Measurements from ENCODE around the gene ZDHHC17. TPM values are rescaled to one million over a fixed set of nuclear protein-coding genes. Genes with fewer than 3 reads are reported as not detected.
"Not testable (repeated sequence)": the region's sequence is repeated elsewhere in the genome, so short reads cannot be mapped to it uniquely, and the experiment has no call there.

The ZDHHC17 gene
- 23.3 and 32.3 TPM in 2 replicates for total RNA-seq

GRCh38 chr12:76763746-76764675 lies at the start of gene ZDHHC17:
ZDHHC17 (plus strand) TSS chr12:76764115; CDS start chr12:76764237, 122 bp downstream.
- Mint-ChIP-seq H3K27me3 (ENCODE audit: insufficient read depth) (peaks cover 3% of the 10 kb centered on the region), H3K36me3 (ENCODE audit: low read depth) (no peaks in the 10 kb centered on the region)

DNA sequence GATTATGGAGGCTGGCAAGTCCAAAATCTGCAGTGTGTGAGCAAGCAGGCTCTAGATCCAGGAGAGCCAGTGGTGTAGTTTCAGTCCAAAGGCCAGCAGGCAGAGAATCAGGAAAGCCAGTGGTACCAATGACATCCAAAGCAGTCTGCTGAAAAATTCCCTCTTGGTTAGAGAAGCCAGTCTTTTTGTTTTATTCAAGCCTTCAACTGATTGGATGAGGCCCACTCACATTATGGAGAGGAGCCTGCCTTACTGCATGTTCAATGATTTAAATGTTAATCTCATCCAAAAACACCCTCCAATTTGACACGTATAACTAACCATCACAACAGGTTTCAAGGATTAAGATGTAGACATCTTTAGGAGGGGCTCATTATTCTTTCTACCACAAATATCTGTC lies 49.5 kb upstream of the ZDHHC17 start:
- intact Hi-C loops (cut with micrococcal nuclease), result no loop called here
- no peaks in the 10 kb centered on the region for H3K4me1 Mint-ChIP-seq (ENCODE audit: low read depth)
- H3K27me3 Mint-ChIP-seq (ENCODE audit: insufficient read depth), result peaks cover 6% of the 10 kb centered on the region
- no peaks in the 10 kb centered on the region for H3K36me3 Mint-ChIP-seq (ENCODE audit: low read depth)
- DNase-seq (ENCODE audit: low spot score), result no peak
- H3K4me3 Mint-ChIP-seq, result no peak overlapping the region
- no peaks in the 10 kb centered on the region for H3K9me3 Mint-ChIP-seq
- no peak overlapping the region for H3K27ac Mint-ChIP-seq

More at GRCh38 chr12:76763746-76764675, at the start of gene ZDHHC17:
- Mint-ChIP-seq H3K4me1 (ENCODE audit: low read depth) (peaks cover 19% of the 10 kb centered on the region), H3K9me3 (no peaks in the 10 kb centered on the region), H3K27ac (peak within 1 kb of the TSS; percentile 94), H3K4me3 (peak within 1 kb of the TSS; percentile 98)
- DNase-seq (ENCODE audit: low spot score), result peak; percentile 91
- intact Hi-C loops (cut with micrococcal nuclease), result loop anchor here (1.0 to 5.0 kb wide), 7 partner anchors 27 to 1253 kb away; partner anchors contain the start of genes BBS10, CSRP2, KRR1 and NAP1L1

DNA sequence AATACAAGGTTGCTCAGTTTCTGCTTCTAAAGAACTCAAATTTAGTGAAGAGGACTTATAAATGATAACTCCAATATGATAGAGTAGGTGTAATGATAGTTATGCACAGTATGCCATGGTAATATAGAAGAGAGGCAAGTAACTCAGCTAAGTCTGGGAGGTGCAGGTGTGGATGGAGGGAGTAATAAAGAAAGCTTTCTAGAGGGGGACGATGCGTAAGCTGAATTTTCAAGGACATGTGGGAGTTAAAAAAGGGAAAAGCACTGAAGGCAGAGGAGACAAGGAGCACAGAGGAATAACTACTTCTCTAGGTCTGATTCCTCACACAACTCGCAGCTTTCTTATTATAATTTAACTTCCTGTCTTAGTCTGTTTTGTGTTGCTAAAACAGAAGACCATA lies 49.1 kb upstream of the ZDHHC17 start:
- Mint-ChIP-seq H3K27ac (no peak overlapping the region), H3K27me3 (ENCODE audit: insufficient read depth) (peaks cover 6% of the 10 kb centered on the region), H3K9me3 (no peaks in the 10 kb centered on the region), H3K4me1 (ENCODE audit: low read depth) (no peaks in the 10 kb centered on the region), H3K4me3 (no peak overlapping the region), H3K36me3 (ENCODE audit: low read depth) (no peaks in the 10 kb centered on the region)
- DNase-seq (ENCODE audit: low spot score), result no peak
- intact Hi-C loops (cut with micrococcal nuclease), result no loop called here

DNA sequence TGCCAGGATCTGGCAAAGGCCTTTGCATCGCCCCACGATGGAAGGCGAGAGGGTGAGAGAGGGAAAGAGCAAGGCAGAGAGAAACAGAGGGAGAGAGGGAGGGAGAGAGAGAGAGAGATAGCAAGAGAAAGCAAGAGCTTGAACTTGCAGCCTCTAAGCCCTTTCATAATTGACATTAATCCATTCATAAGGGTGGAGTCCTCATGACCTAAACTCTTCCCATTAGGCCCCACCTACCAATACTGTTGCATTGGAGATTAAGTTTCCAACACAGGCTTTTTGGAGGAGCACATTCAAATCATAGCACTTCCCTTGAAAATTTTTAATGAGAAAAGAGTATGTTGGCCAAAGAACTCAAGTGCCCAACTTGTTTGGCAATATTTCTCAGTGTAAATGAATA lies 48.6 kb upstream of the ZDHHC17 start:
- H3K27ac Mint-ChIP-seq, result no peak overlapping the region
- H3K9me3 Mint-ChIP-seq, result no peaks in the 10 kb centered on the region
- no peak for DNase-seq (ENCODE audit: low spot score)
- H3K4me1 Mint-ChIP-seq (ENCODE audit: low read depth), result no peaks in the 10 kb centered on the region
- H3K27me3 Mint-ChIP-seq (ENCODE audit: insufficient read depth), result peaks cover 6% of the 10 kb centered on the region
- no peaks in the 10 kb centered on the region for H3K36me3 Mint-ChIP-seq (ENCODE audit: low read depth)
- no peak overlapping the region for H3K4me3 Mint-ChIP-seq
- intact Hi-C loops (cut with micrococcal nuclease), result no loop called here

DNA sequence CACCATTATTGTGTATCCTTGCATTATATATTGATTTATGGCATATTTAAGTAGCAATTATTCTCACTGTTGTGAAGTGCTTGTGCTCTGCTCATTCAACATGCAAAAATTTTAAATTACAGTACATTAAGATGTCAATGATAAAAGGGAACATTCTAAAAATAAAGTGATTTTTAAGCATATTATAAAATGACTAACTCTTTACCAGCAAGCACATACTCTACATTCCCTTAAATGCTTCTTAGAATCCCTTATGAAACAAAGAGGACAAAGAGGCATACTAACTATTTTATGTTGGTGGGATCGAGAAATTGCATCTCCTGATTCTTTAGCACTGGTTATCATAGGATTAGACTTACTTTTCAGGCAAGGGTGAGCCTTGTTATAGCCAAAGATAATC lies 46.6 kb upstream of the ZDHHC17 start:
- intact Hi-C loops (cut with micrococcal nuclease), result no loop called here
- no peak for DNase-seq (ENCODE audit: low spot score)
- Mint-ChIP-seq H3K27ac (no peak overlapping the region), H3K9me3 (no peaks in the 10 kb centered on the region), H3K4me1 (ENCODE audit: low read depth) (no peaks in the 10 kb centered on the region), H3K36me3 (ENCODE audit: low read depth) (no peaks in the 10 kb centered on the region), H3K4me3 (no peak overlapping the region), H3K27me3 (ENCODE audit: insufficient read depth) (peaks cover 4% of the 10 kb centered on the region)

GRCh38 chr12:76719171-76720041 lies 44.5 kb upstream of the ZDHHC17 start:
- DNase-seq (ENCODE audit: low spot score), result no peak
- no peak overlapping the region for H3K27ac Mint-ChIP-seq
- H3K9me3 Mint-ChIP-seq, result no peaks in the 10 kb centered on the region
- no peaks in the 10 kb centered on the region for H3K36me3 Mint-ChIP-seq (ENCODE audit: low read depth)
- H3K4me1 Mint-ChIP-seq (ENCODE audit: low read depth), result no peaks in the 10 kb centered on the region
- H3K4me3 Mint-ChIP-seq, result no peak overlapping the region
- H3K27me3 Mint-ChIP-seq (ENCODE audit: insufficient read depth), result peaks cover 4% of the 10 kb centered on the region
- intact Hi-C loops (cut with micrococcal nuclease), result no loop called here

DNA sequence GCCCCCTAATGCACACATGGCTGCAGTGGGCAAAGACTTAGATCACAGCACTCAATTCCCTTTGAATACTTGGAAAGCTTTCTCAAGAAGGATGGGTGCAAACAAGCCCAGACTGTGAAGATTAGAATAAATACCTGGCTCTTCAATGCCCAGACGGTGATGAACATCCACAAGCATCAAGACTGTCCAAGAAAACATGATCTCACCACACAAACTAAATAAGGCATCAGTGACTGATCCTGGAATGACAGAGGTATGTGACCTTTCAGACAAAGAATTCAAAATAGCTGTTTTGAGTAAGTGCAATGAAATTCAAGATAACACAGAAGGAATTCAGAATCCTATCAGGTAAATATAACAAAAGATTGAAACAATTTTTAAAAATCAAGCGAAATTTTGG lies 43.8 kb upstream of the ZDHHC17 start:
- H3K27me3 Mint-ChIP-seq (ENCODE audit: insufficient read depth), result peaks cover 4% of the 10 kb centered on the region
- no peaks in the 10 kb centered on the region for H3K36me3 Mint-ChIP-seq (ENCODE audit: low read depth)
- intact Hi-C loops (cut with micrococcal nuclease), result no loop called here
- H3K27ac Mint-ChIP-seq, result no peak overlapping the region
- no peaks in the 10 kb centered on the region for H3K4me1 Mint-ChIP-seq (ENCODE audit: low read depth)
- no peak overlapping the region for H3K4me3 Mint-ChIP-seq
- no peak for DNase-seq (ENCODE audit: low spot score)
- no peaks in the 10 kb centered on the region for H3K9me3 Mint-ChIP-seq

GRCh38 chr12:76726626-76727025 lies 37.3 kb upstream of the ZDHHC17 start:
- Mint-ChIP-seq H3K9me3 (no peaks in the 10 kb centered on the region), H3K4me1 (ENCODE audit: low read depth) (no peaks in the 10 kb centered on the region), H3K27ac (no peak overlapping the region), H3K36me3 (ENCODE audit: low read depth) (no peaks in the 10 kb centered on the region), H3K27me3 (ENCODE audit: insufficient read depth) (no peaks in the 10 kb centered on the region), H3K4me3 (no peak overlapping the region)
- DNase-seq (ENCODE audit: low spot score), result no peak
- intact Hi-C loops (cut with micrococcal nuclease), result no loop called here

DNA sequence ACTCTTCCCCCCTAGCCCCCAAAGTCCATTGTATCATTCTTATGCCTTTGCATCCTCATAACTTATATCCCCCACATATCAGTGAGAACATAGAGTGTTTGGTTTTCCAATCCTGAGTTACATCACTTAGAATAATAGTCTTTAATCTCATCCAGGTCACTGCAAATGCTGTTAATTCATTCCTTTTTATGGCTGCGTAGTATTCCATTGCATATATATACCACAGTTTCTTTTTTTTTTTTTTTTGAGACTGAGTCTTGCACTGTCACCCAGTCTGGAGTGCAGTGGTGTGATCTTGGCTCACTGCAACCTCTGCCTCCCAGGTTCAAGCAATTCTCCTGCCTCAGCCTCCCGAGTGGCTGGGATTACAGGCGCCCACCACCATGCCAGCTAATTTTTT lies 31.7 kb upstream of the ZDHHC17 start:
- H3K4me1 Mint-ChIP-seq (ENCODE audit: low read depth); H3K27ac Mint-ChIP-seq; DNase-seq (ENCODE audit: low spot score); H3K36me3 Mint-ChIP-seq (ENCODE audit: low read depth); H3K4me3 Mint-ChIP-seq; H3K9me3 Mint-ChIP-seq; intact Hi-C loops (cut with micrococcal nuclease); H3K27me3 Mint-ChIP-seq (ENCODE audit: insufficient read depth): not testable (repeated sequence)

- peaks cover 17% of the 10 kb centered on the region for H3K9me3 Mint-ChIP-seq
- DNase-seq (ENCODE audit: low spot score); H3K36me3 Mint-ChIP-seq (ENCODE audit: low read depth); H3K4me1 Mint-ChIP-seq (ENCODE audit: low read depth); intact Hi-C loops (cut with micrococcal nuclease); H3K4me3 Mint-ChIP-seq; H3K27ac Mint-ChIP-seq; H3K27me3 Mint-ChIP-seq (ENCODE audit: insufficient read depth): not testable (repeated sequence)
Measured at GRCh38 chr12:76737689-76738088, 26.2 kb upstream of the ZDHHC17 start.

GRCh38 chr12:76738824-76739579 lies 24.9 kb upstream of the ZDHHC17 start:
- no peak for DNase-seq (ENCODE audit: low spot score)
- H3K4me3 Mint-ChIP-seq, result no peak overlapping the region
- H3K9me3 Mint-ChIP-seq, result peaks cover 12% of the 10 kb centered on the region
- no peak overlapping the region for H3K27ac Mint-ChIP-seq
- peaks cover 2% of the 10 kb centered on the region for H3K36me3 Mint-ChIP-seq (ENCODE audit: low read depth)
- H3K4me1 Mint-ChIP-seq (ENCODE audit: low read depth), result no peaks in the 10 kb centered on the region
- intact Hi-C loops (cut with micrococcal nuclease), result no loop called here
- peaks cover 8% of the 10 kb centered on the region for H3K27me3 Mint-ChIP-seq (ENCODE audit: insufficient read depth)

DNA sequence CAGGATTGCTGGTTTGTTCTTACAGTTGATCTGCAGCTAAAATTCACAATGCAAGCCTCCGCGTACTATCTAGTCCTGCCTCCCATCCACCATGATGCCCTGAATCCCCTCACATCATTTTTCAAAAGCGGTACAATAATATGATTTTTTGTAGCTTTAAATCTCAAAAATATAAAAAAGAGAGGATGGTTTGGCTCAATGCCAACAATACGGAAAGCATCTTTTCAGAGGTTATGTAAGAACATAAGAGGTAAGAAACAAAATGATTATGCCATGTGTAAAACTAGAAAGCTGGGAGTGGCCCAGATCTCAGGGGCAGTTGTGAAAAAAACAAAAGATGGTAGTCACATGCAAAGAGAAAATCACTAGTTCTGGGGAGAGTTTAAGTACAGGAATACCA lies 24.0 kb upstream of the ZDHHC17 start:
- no peak for DNase-seq (ENCODE audit: low spot score)
- H3K27me3 Mint-ChIP-seq (ENCODE audit: insufficient read depth), result peaks cover 4% of the 10 kb centered on the region
- H3K4me1 Mint-ChIP-seq (ENCODE audit: low read depth), result no peaks in the 10 kb centered on the region
- H3K4me3 Mint-ChIP-seq, result no peak overlapping the region
- H3K9me3 Mint-ChIP-seq, result peaks cover 12% of the 10 kb centered on the region
- H3K27ac Mint-ChIP-seq, result no peak overlapping the region
- H3K36me3 Mint-ChIP-seq (ENCODE audit: low read depth), result peaks cover 2% of the 10 kb centered on the region
- intact Hi-C loops (cut with micrococcal nuclease), result no loop called here

Data from activated T-helper 1 cell treated with anti-CD3 and anti-CD28 coated beads, Interleukin-12 subunit alpha, Interleukin-12 subunit beta, Interleukin-2, Interleukin-4 antibody, amounts not matched to agents 30 ng/mL and 10 ng/mL and 1 ng/mL, durations not matched to agents 14 hours and 24 hours and 36 hours (primary cell).